Measurements from ENCODE around the gene EIF4B.

DNA sequence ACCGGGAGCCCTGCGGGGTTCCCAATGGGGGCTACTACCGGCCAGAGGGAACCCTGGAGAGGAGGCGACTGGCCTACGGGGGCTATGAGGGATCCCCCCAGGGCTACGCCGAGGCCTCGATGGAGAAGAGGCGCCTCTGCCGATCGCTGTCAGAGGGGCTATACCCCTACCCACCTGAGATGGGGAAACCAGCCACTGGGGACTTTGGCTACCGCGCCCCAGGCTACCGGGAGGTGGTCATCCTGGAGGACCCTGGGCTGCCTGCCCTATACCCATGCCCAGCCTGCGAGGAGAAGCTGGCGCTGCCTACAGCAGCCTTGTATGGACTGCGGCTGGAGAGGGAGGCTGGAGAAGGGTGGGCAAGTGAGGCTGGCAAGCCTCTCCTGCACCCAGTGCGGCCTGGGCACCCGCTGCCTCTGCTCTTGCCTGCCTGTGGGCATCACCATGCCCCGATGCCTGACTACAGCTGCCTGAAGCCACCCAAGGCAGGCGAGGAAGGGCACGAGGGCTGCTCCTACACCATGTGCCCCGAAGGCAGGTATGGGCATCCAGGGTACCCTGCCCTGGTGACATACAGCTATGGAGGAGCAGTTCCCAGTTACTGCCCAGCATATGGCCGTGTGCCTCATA lies 53.3 kb downstream of the EIF4B start:
- TF ChIP-seq, protein P1, sequence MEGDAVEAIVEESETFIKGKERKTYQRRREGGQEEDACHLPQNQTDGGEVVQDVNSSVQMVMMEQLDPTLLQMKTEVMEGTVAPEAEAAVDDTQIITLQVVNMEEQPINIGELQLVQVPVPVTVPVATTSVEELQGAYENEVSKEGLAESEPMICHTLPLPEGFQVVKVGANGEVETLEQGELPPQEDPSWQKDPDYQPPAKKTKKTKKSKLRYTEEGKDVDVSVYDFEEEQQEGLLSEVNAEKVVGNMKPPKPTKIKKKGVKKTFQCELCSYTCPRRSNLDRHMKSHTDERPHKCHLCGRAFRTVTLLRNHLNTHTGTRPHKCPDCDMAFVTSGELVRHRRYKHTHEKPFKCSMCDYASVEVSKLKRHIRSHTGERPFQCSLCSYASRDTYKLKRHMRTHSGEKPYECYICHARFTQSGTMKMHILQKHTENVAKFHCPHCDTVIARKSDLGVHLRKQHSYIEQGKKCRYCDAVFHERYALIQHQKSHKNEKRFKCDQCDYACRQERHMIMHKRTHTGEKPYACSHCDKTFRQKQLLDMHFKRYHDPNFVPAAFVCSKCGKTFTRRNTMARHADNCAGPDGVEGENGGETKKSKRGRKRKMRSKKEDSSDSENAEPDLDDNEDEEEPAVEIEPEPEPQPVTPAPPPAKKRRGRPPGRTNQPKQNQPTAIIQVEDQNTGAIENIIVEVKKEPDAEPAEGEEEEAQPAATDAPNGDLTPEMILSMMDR (IDR thresholded peaks at IDR 0.05) = no peak
- TF ChIP-seq POLR2A (IDR thresholded peaks at IDR 0.05) = no peak
- no peak for TF ChIP-seq EP300 (IDR thresholded peaks at IDR 0.05)
